Kasumi-1 (cell line): ENCODE data around the gene TMEM156.
"Not testable (repeated sequence)": the region's sequence is repeated elsewhere in the genome, so short reads cannot be mapped to it uniquely, and the experiment has no call there.

Source experiments
- DNase-seq, 2 experiments: peaks; one replicate each; lab custom pipeline; 2025; lab: John Stamatoyannopoulos, UW

The TMEM156 gene

GRCh38 chr4:38957261-38957815, 74.9 kb downstream of the TMEM156 start:
- DNase-seq: no peak

- DNase-seq: no peak
Observed at GRCh38 chr4:38955957-38956356, 76.3 kb downstream of the TMEM156 start.

GRCh38 chr4:38954727-38955126, 77.5 kb downstream of the TMEM156 start:
- DNase-seq: no peak

GRCh38 chr4:38952017-38952416, 80.2 kb downstream of the TMEM156 start:
- DNase-seq: no peak

GRCh38 chr4:38951598-38951997, 80.6 kb downstream of the TMEM156 start:
- no peak for DNase-seq

- no peak for DNase-seq
Observed at GRCh38 chr4:38950734-38951133, 81.5 kb downstream of the TMEM156 start.

GRCh38 chr4:38950159-38950558, 82.0 kb downstream of the TMEM156 start:
- no peak for DNase-seq

GRCh38 chr4:38949411-38950051, 82.7 kb downstream of the TMEM156 start:
- no peak for DNase-seq

- no peak for DNase-seq
Observed at GRCh38 chr4:38948551-38948950, 83.7 kb downstream of the TMEM156 start.

GRCh38 chr4:38946919-38947318, 85.3 kb downstream of the TMEM156 start:
- DNase-seq: no peak

GRCh38 chr4:38944440-38944839, 87.8 kb downstream of the TMEM156 start:
- DNase-seq: no peak

- no peak for DNase-seq
Observed at GRCh38 chr4:38943343-38943742, 88.9 kb downstream of the TMEM156 start.

- not testable (repeated sequence) for DNase-seq
Observed at GRCh38 chr4:38941906-38942305, 90.3 kb downstream of the TMEM156 start.

- DNase-seq: no peak
Observed at GRCh38 chr4:38940476-38940875, 91.7 kb downstream of the TMEM156 start.

GRCh38 chr4:38939165-38939564, 93.0 kb downstream of the TMEM156 start:
- DNase-seq: no peak

- DNase-seq: no peak
Observed at GRCh38 chr4:38935391-38936073, 96.7 kb downstream of the TMEM156 start.

GRCh38 chr4:38931125-38931524, 101.1 kb downstream of the TMEM156 start:
- DNase-seq: no peak

- no peak for DNase-seq
Observed at GRCh38 chr4:38930707-38931106, 101.5 kb downstream of the TMEM156 start.

- no peak for DNase-seq
Observed at GRCh38 chr4:38930204-38930603, 102.0 kb downstream of the TMEM156 start.

- no peak for DNase-seq
Observed at GRCh38 chr4:38928974-38929373, 103.2 kb downstream of the TMEM156 start.

- no peak for DNase-seq
Observed at GRCh38 chr4:38928568-38928967, 103.6 kb downstream of the TMEM156 start.

- no peak for DNase-seq
Observed at GRCh38 chr4:38926896-38927295, 105.3 kb downstream of the TMEM156 start.
